ENCODE results near the gene PTPRN2.
"Not testable (repeated sequence)": the region's sequence is repeated elsewhere in the genome, so short reads cannot be mapped to it uniquely, and the experiment has no call there.

- not testable (repeated sequence) for TF ChIP-seq CTCF (conservative IDR thresholded peaks at IDR 0.05); EZH2 (IDR thresholded peaks at IDR 0.05; ENCODE audit: low read depth)
Observed at GRCh38 chr7:158147431-158147830, 440.2 kb downstream of the PTPRN2 start.

All from PC-9 (cell line).